ENCODE measurements around the gene HDGF.

HDGF gene

GRCh38 chr1:156727492-156727891 is 24.0 kb downstream of the HDGF start:
- Histone ChIP-seq H3K4me3 (IDR thresholded peaks at IDR 0.05; ENCODE audit: insufficient read depth, low read depth, low read length) (peak overlapping the region; percentile 94), H3K27ac (peak overlapping the region; percentile 39; the same call in 1 of the 2 replicates), H3K9ac (peak overlapping the region; percentile 66), H3K4me1 (ENCODE audit: low read depth, poor library complexity, severe bottlenecking) (peaks cover 49% of the 10 kb centered on the region), H2AFZ (ENCODE audit: low read depth) (peak overlapping the region; percentile 55; the same call in 1 of the 2 replicates), H3K27me3 (ENCODE audit: insufficient read depth, low read depth) (no peaks in the 10 kb centered on the region), H4K20me1 (ENCODE audit: insufficient read depth) (peaks cover 20% of the 10 kb centered on the region), H3K4me2 (peak overlapping the region; percentile 90), H3K36me3 (ENCODE audit: insufficient read depth) (peaks cover 19% of the 10 kb centered on the region; the same call in 1 of the 2 replicates), H3K79me2 (ENCODE audit: insufficient read depth, low read depth) (peaks cover 69% of the 10 kb centered on the region)
- no peak for TF ChIP-seq CTCF (conservative IDR thresholded peaks at IDR 0.05; ENCODE audit: low read depth, low read length)

- Histone ChIP-seq H3K36me3 (ENCODE audit: insufficient read depth) (peaks cover 23% of the 10 kb centered on the region; the same call in 1 of the 2 replicates), H3K4me3 (IDR thresholded peaks at IDR 0.05; ENCODE audit: insufficient read depth, low read depth, low read length) (peak overlapping the region; percentile 94), H3K4me2 (peak overlapping the region; percentile 90), H3K79me2 (ENCODE audit: insufficient read depth, low read depth) (peaks cover 69% of the 10 kb centered on the region), H4K20me1 (ENCODE audit: insufficient read depth) (peaks cover 20% of the 10 kb centered on the region), H3K4me1 (ENCODE audit: low read depth, poor library complexity, severe bottlenecking) (peaks cover 55% of the 10 kb centered on the region), H2AFZ (ENCODE audit: low read depth) (no peak overlapping the region), H3K27ac (peak overlapping the region; percentile 39; the same call in 1 of the 2 replicates), H3K9ac (peak overlapping the region; percentile 66; the same call in 1 of the 2 replicates), H3K27me3 (ENCODE audit: insufficient read depth, low read depth) (no peaks in the 10 kb centered on the region)
- peak; percentile 97 for TF ChIP-seq CTCF (conservative IDR thresholded peaks at IDR 0.05; ENCODE audit: low read depth, low read length)
Observed at GRCh38 chr1:156726549-156727226, 24.8 kb downstream of the HDGF start.

- Histone ChIP-seq H3K9ac (peak overlapping the region; percentile 3; the same call in 1 of the 2 replicates), H3K4me1 (ENCODE audit: low read depth, poor library complexity, severe bottlenecking) (peaks cover 60% of the 10 kb centered on the region), H3K27me3 (ENCODE audit: insufficient read depth, low read depth) (no peaks in the 10 kb centered on the region), H3K27ac (no peak overlapping the region; the same call in 1 of the 2 replicates), H3K4me2 (peak overlapping the region; percentile 90), H3K36me3 (ENCODE audit: insufficient read depth) (peaks cover 32% of the 10 kb centered on the region; the same call in 1 of the 2 replicates), H3K4me3 (IDR thresholded peaks at IDR 0.05; ENCODE audit: insufficient read depth, low read depth, low read length) (peak overlapping the region; percentile 94), H3K79me2 (ENCODE audit: insufficient read depth, low read depth) (peaks cover 69% of the 10 kb centered on the region), H4K20me1 (ENCODE audit: insufficient read depth) (peaks cover 20% of the 10 kb centered on the region), H2AFZ (ENCODE audit: low read depth) (no peak overlapping the region)
- TF ChIP-seq CTCF (conservative IDR thresholded peaks at IDR 0.05; ENCODE audit: low read depth, low read length) = peak; percentile 99
Observed at GRCh38 chr1:156725683-156726280, 25.7 kb downstream of the HDGF start.

- H3K36me3 ChIP-seq (ENCODE audit: insufficient read depth) = peaks cover 34% of the 10 kb centered on the region; the same call in 1 of the 2 replicates
- H4K20me1 ChIP-seq (ENCODE audit: insufficient read depth) = peaks cover 20% of the 10 kb centered on the region
Observed at GRCh38 chr1:156721535-156721934, 29.9 kb downstream of the HDGF start.

More at GRCh38 chr1:156721535-156721934, 29.9 kb downstream of the HDGF start:
- Histone ChIP-seq H3K4me2 (no peak overlapping the region), H3K4me3 (IDR thresholded peaks at IDR 0.05; ENCODE audit: insufficient read depth, low read depth, low read length) (no peak overlapping the region), H3K4me1 (ENCODE audit: low read depth, poor library complexity, severe bottlenecking) (peaks cover 37% of the 10 kb centered on the region), H3K27ac (no peak overlapping the region), H3K79me2 (ENCODE audit: insufficient read depth, low read depth) (peaks cover 40% of the 10 kb centered on the region), H3K27me3 (ENCODE audit: insufficient read depth, low read depth) (no peaks in the 10 kb centered on the region), H3K9ac (no peak overlapping the region), H2AFZ (ENCODE audit: low read depth) (no peak overlapping the region)
- no peak for TF ChIP-seq CTCF (conservative IDR thresholded peaks at IDR 0.05; ENCODE audit: low read depth, low read length)
